PC-9 (cell line): Measurements from ENCODE around the gene ESPNL.

ENCODE experiments used
- CTCF ChIP-seq: fragments of 200-600 bp; sonication (generic); conservative IDR thresholded peaks from 2 replicates; pipeline ENCODE4 v1.6.1; 2017; ENCODE audit warnings: mixed run types, antibody characterized with exemption, mild to moderate bottlenecking, moderate library complexity
- EZH2 ChIP-seq: fragments of 200-600 bp; sonication (generic); IDR thresholded peaks from 2 replicates; pipeline ENCODE4 v1.8.0; 2017; ENCODE audit warnings: antibody characterized with exemption, low read depth

GRCh38 chr2:238121511-238122286, 21.6 kb downstream of the ESPNL start:
- TF ChIP-seq CTCF (no peak), EZH2 (no peak)
